Activated CD4-positive, alpha-beta T cell treated with anti-CD3 and anti-CD28 coated beads for 24 hours (primary cell): ENCODE measurements around the gene FRY.
"Not testable (repeated sequence)": the region's sequence is repeated elsewhere in the genome, so short reads cannot be mapped to it uniquely, and the experiment has no call there.

ENCODE experiments used
- DNase-seq, 2 donors: peaks; one replicate each; pipeline ENCODE4 v3.0.0-alpha.2; 2020; ENCODE audit warnings: low read depth in 2 of 2

FRY gene

GRCh38 chr13:32031025-32031814 is at the start of gene FRY:
Gene FRY (plus strand): TSS chr13:32031774. CDS start chr13:32031796, 22 bp downstream.
- peak in 1 of 2 donors; percentile 25 for DNase-seq

DNA sequence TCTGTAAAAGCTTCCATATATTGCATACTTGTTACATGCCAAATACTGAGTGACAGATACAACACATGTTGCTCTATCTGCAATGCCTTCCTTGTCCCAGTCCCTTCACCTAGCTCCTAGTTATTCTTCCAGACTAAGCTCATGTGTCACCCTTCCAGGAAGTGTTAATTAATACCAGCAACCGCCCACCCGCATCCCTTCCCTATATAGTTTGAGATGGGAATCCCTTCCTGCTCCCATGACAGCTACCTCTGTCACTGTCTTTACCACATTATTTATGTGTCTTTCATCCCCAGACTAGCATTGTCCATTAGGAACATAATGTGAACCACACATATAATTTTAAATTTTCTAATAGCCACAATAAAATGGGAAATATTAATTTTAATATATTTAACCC is 49.5 kb upstream of the FRY start:
- DNase-seq: no peak

- DNase-seq: no peak
Measured at GRCh38 chr13:31982540-31982939, 49.0 kb upstream of the FRY start.

DNA sequence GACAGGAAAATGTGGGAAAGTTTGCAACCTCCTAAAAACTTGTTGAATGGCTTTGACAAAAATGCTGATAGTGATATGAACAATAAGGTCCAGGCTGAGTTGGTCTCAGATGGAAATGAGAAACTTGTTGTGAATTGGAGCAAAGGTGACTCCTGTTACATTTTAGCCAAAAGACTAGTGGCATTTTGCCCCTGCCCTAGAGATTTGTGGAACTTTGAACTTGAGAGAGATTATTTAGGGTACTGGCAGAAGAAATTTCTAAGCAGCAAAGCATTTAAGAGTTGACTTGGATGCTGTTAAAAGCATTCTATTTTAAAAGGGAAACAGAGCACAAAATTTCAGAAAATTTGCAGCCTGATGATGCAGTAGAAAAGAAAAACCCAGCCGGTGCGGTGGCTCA is 47.9 kb upstream of the FRY start:
- not testable (repeated sequence) for DNase-seq

GRCh38 chr13:31984388-31984787 is 47.2 kb upstream of the FRY start:
- DNase-seq: not testable (repeated sequence)

GRCh38 chr13:31986676-31987470 is 44.7 kb upstream of the FRY start:
- no peak for DNase-seq

- no peak for DNase-seq
Measured at GRCh38 chr13:31987535-31988170, 43.9 kb upstream of the FRY start.

DNA sequence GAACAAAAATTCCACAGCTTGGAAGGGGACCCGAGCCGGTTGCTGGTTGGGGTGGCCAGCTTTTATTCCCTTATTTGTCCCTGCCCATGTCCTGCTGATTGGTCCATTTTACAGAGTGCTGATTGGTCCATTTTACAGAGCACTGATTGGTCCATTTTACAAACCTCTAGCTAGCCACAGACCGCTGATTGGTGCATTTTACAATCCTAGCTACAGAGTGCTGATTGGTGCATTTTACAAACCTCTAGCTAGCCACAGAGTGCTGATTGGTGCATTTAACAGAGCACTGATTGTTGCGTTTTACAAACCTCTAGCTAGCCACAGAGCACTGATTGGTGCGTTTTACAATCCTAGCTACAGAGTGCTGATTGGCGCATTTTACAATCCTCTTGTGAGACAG is 37.2 kb upstream of the FRY start:
- DNase-seq: not testable (repeated sequence)

GRCh38 chr13:31996601-31997000 is 35.0 kb upstream of the FRY start:
- DNase-seq: no peak

GRCh38 chr13:31997641-31998040 is 33.9 kb upstream of the FRY start:
- DNase-seq: no peak

GRCh38 chr13:31998131-31998530 is 33.4 kb upstream of the FRY start:
- no peak for DNase-seq

DNA sequence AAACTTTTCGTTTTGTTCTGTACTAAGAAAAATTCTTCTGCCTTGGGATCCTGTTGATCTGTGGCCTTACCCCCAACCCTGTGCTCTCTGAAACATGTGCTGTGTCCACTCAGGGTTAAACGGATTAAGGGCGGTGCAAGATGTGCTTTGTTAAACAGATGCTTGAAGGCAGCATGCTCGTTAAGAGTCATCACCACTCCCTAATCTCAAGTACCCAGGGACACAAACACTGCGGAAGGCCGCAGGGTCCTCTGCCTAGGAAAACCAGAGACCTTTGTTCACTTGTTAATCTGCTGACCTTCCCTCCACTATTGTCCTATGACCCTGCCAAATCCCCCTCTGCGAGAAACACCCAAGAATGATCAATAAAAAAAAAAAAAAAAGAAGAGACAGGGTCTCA is 30.8 kb upstream of the FRY start:
- not testable (repeated sequence) for DNase-seq

DNA sequence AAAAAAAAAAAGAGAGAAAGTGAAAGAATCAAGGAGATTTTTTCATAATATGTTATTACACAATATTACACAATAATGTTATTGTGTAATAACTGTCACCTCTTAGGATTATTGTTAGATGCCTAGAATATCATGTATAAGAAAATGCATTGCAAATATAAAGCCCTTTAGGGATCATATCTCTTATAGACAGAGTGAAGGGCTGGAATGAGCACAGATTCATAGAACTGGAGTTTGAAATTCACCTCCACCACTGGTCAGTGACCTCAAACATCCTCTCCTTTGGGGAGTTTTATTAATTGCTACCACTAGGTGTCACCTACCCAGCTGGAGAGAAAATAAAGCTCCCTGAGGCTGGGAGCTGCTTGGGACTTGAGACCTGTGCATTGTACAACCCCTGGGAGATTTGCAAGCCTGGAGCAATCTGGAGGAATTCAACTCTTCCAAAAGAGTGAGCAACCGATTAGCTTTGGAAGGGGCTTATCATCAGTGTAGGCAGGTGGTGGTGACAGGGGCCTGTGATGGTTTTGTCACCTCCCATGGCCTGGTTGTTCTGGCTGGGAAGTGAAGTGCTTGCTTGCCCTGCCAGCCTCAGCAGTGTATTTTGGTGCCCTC is 30.3 kb upstream of the FRY start:
- DNase-seq: no peak

DNA sequence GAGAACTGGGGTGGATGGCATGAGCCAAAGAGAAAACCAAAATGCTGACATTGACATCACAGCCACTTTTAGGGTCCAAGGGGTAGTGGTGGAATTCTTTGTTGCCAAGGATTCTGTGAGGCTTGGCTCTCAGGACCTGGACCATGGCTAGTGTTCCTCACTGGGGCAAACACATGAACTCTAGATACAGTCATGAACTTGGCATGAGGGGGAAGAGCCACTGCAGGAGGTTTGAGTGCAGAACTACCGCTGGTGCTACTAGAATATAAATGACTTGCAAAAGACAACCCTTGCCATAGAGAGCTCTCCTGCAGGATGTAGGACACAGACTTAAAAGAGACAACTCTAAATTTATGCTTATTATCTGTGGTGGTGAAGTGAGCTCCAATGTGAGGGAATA is 29.8 kb upstream of the FRY start:
- DNase-seq: no peak

- no peak for DNase-seq
Measured at GRCh38 chr13:32002873-32003272, 28.7 kb upstream of the FRY start.

DNA sequence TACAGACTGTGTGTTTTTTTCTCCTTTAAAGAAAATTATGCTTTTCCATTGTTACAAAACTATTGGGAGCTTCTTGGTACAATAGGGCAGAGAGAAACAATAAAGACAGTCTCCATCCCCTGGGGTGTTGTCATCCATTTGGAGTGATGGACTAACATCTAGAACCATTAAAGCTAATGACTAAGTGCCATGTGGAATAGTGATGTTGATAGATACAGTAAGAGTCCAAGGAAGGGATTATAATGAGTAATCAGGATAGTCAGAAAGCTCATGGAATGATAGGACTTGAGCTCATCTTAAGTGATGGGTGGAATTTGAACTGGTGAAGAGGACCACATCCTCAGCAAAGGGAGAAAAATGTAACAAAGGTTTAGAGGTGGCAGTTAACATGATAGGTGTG is 24.1 kb upstream of the FRY start:
- no peak for DNase-seq

- DNase-seq: no peak
Measured at GRCh38 chr13:32008518-32009175, 22.9 kb upstream of the FRY start.

DNA sequence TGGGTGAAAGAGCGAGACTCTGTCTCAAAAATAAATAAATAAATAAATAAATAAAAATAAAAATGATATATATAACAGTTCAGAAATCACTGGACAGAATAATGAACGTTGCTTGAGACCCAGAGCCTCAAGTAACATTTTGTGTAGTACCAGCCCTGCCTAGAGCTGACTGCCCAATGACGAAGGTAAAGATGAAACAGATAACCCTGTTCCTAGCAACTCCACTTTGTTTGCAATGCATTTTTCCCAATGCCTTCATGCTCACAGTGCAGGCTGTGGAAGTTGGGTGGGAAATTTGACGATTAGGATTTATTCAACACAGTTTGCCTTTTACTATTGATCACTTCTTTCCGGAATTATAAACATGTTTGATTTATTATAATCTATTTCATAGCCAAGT is 22.2 kb upstream of the FRY start:
- DNase-seq: no peak

DNA sequence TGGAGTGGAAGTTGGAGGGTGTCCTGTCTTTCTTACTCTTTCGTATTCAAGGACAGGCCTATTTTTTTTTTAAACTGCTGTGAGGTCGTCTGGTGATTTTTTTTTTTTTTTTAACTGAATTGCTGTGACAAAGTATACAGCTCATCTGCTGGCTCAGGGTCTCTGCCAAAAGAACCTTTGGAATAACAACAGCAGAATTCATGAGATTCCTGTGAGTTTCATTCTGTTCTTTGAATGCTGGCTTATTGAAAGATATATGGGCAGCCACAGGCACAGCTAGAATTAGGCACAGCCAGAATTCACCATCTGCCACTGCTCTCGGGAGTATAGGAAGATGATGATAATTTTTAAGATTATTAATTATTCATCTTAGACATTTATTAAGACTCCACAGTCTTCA is 21.4 kb upstream of the FRY start:
- no peak for DNase-seq

GRCh38 chr13:32011971-32012370 is 19.6 kb upstream of the FRY start:
- DNase-seq: no peak

DNA sequence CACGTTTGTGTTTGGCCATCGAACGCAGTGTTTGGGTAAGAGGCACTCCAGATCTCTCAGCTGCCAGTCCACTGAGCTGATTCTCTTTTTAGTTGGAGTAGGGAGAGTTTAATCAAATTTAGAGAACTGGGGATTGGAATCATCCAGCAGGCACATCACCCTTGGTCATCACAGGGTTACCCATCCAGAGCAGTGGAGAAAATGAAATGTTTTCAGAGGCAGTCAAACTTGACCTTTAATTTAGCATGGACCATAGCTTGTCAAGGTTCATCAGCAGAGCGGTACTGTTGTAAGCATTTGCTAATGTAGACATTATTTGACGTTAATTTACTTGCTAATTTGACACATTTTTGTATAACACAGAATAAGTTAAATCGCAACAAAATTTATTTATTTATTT is 18.4 kb upstream of the FRY start:
- DNase-seq: no peak

GRCh38 chr13:32016119-32016518 is 15.5 kb upstream of the FRY start:
- DNase-seq: no peak
